Body of pancreas (tissue), 4 donors: ENCODE results near the gene RCCD1. TPM values are rescaled to one million over a fixed set of nuclear protein-coding genes. Genes with fewer than 3 reads are reported as not detected.

ENCODE experiments used
- ATAC-seq: fragments of 150-250 bp; one replicate; pipeline ENCODE4 v1.9.1; 2016
- DNase-seq, 4 donors: peaks; one replicate each; pipeline ENCODE4 v3.0.0-alpha.2; 2019
- H3K27ac ChIP-seq, 4 donors: fragments of 200-600 bp; sonication (generic); 1 replicate in 3 of 4; 2 replicates in 1 of 4; pipeline versions ENCODE4 v1.5.1 to v1.6.1; 2016 to 2019; ENCODE audit warnings: mild to moderate bottlenecking in 1 of 4, mixed read lengths in 1 of 4, moderate library complexity in 1 of 4
- H3K27me3 ChIP-seq, 2 donors: fragments of 200-600 bp; sonication (generic); one replicate each; pipeline ENCODE4 v1.6.0; 2016; ENCODE audit warnings: mild to moderate bottlenecking in 1 of 2
- H3K36me3 ChIP-seq, 2 donors: fragments of 200-600 bp; sonication (generic); replicated peaks in 1 of 2; 2 replicates each; pipeline ENCODE4 v1.5.1; 2016; ENCODE audit warnings: low read depth in 2 of 2; ENCODE audit not compliant: insufficient read depth in 1 of 2
- H3K4me1 ChIP-seq: fragments of 200-600 bp; sonication (generic); one replicate; pipeline ENCODE4 v1.6.0; 2016
- H3K4me3 ChIP-seq, 2 donors: fragments of 200-600 bp; sonication (generic); 1 replicate in 1 of 2; 2 replicates in 1 of 2; pipeline ENCODE4 v1.5.1; 2016 to 2019
- H3K9me3 ChIP-seq, 3 donors: fragments of 200-600 bp; sonication (generic); 1 replicate in 2 of 3; 2 replicates in 1 of 3; pipeline ENCODE4 v1.5.1; 2016
- POLR2A ChIP-seq, 3 donors: fragments of 450-650 bp; IDR thresholded peaks; one replicate each; pipeline ENCODE4 v1.6.1; 2016; ENCODE audit warnings: antibody characterized with exemption in 3 of 3, mild to moderate bottlenecking in 2 of 3
- WGBS, 2 donors: methylation state at CpG; one replicate each; pipeline ENCODE4 v1.1.5; 2017; 5-methylcytosine and 5-hydroxymethylcytosine counted together
- intact Hi-C: fragments of 100-400 bp; cut with DNase I; formaldehyde crosslinking; loops from one replicate; pipeline ENCODE4 v1.15.1; 2023
- total RNA-seq, 2 donors: library from RNA; depleted of rRNA; stranded (reverse); fragments of >200 nt; gene quantifications; one replicate each; pipeline ENCODE4 v1.1.0, GENCODE V29; 2016
- TF ChIP-seq, protein P1 (sequence below), 7 experiments: fragments of 450-650 bp in 4 of 7; fragments of 200-600 bp in 3 of 7; sonication (generic) in 3 of 7; IDR thresholded peaks; one replicate each; pipeline ENCODE4 v1.5.1; 2016 to 2019; ENCODE audit warnings: antibody characterized with exemption in 7 of 7

The RCCD1 gene
- total RNA-seq, 2 donors from 2014 or later: 13.7 to 21.4 TPM

GRCh38 chr15:90948506-90948905 lies 6.2 kb upstream of the RCCD1 start:
- Histone ChIP-seq H3K27me3 (no peaks in the 10 kb centered on the region), H3K27ac (no peak overlapping the region), H3K4me3 (no peak overlapping the region), H3K36me3 (peaks cover 17 to 45% of the 10 kb centered on the region in 2 donors), H3K4me1 (no peaks in the 10 kb centered on the region), H3K9me3 (no peaks in the 10 kb centered on the region)
- no peak for ATAC-seq
- intact Hi-C loops: no loop called here
- WGBS, 2 donors: 95 to 98% methylated on average over 8 of the region's 8 CpGs
- TF ChIP-seq, protein P1, sequence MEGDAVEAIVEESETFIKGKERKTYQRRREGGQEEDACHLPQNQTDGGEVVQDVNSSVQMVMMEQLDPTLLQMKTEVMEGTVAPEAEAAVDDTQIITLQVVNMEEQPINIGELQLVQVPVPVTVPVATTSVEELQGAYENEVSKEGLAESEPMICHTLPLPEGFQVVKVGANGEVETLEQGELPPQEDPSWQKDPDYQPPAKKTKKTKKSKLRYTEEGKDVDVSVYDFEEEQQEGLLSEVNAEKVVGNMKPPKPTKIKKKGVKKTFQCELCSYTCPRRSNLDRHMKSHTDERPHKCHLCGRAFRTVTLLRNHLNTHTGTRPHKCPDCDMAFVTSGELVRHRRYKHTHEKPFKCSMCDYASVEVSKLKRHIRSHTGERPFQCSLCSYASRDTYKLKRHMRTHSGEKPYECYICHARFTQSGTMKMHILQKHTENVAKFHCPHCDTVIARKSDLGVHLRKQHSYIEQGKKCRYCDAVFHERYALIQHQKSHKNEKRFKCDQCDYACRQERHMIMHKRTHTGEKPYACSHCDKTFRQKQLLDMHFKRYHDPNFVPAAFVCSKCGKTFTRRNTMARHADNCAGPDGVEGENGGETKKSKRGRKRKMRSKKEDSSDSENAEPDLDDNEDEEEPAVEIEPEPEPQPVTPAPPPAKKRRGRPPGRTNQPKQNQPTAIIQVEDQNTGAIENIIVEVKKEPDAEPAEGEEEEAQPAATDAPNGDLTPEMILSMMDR (IDR thresholded peaks at IDR 0.05): no peak
- no peak for TF ChIP-seq POLR2A (IDR thresholded peaks at IDR 0.05)
- DNase-seq: no peak

DNA sequence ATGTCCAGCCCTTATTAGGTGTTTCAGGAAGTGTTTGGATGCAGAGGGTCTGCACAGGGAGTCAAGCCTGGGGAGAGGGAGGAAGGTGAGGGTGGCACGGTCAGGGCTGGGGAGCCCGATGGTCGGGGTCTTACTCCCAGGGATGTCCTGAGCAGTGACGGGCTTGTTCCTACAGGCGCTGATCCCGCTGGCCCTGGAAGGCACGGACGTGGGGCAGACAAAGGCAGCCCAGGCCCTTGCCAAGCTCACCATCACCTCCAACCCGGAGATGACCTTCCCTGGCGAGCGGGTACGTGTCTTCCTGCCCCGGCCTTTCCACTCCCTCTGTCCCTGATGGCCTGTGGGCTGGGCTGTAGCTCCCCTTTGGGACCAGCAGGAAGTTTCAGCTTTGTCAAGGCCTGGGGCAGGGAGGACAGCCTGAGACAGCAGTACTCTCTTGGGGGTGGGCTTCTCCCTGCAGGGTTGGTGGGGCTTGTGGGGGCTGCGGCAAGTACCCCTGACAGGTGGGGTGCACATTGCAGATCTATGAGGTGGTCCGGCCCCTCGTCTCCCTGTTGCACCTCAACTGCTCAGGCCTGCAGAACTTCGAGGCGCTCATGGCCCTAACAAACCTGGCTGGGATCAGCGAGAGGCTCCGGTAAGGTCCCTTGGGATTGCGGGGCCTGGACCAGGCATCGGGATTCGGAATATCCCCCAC lies 4.6 kb upstream of the RCCD1 start:
- no peak for TF ChIP-seq POLR2A (IDR thresholded peaks at IDR 0.05)
- TF ChIP-seq, protein P1 (IDR thresholded peaks at IDR 0.05): no peak
- Histone ChIP-seq H3K27ac (no peak overlapping the region), H3K9me3 (no peaks in the 10 kb centered on the region), H3K4me1 (peaks cover 5% of the 10 kb centered on the region), H3K27me3 (no peaks in the 10 kb centered on the region), H3K36me3 (peaks cover 12 to 35% of the 10 kb centered on the region in 2 donors), H3K4me3 (no peak overlapping the region)
- ATAC-seq: no peak
- WGBS, 2 donors: 91% methylated on average over 20 of the region's 23 CpGs; no CpG with 5 or more reads in 1 of the 2 donors
- no peak for DNase-seq
- intact Hi-C loops: loop anchor here (5.0 kb wide), 1 partner anchor 92 kb away; no protein-coding TSS in a partner anchor

- no peak for ATAC-seq
- WGBS, 2 donors: 88 to 100% methylated on average over 2 to 6 of the region's 6 CpGs
- Histone ChIP-seq H3K4me1 (peaks cover 11% of the 10 kb centered on the region), H3K27me3 (no peaks in the 10 kb centered on the region), H3K36me3 (peaks cover 11 to 34% of the 10 kb centered on the region in 2 donors), H3K27ac (no peak overlapping the region), H3K9me3 (no peaks in the 10 kb centered on the region), H3K4me3 (no peak overlapping the region)
- intact Hi-C loops: loop anchor here (5.0 kb wide), 1 partner anchor 92 kb away; no protein-coding TSS in a partner anchor
- DNase-seq: no peak
- no peak for TF ChIP-seq POLR2A (IDR thresholded peaks at IDR 0.05)
- TF ChIP-seq, protein P1 (IDR thresholded peaks at IDR 0.05): no peak
Observed at GRCh38 chr15:90950676-90951075, 4.0 kb upstream of the RCCD1 start.

- Histone ChIP-seq H3K4me1 (peaks cover 30% of the 10 kb centered on the region), H3K27ac (no peak overlapping the region), H3K36me3 (peaks cover 3 to 23% of the 10 kb centered on the region in 2 donors), H3K9me3 (no peaks in the 10 kb centered on the region), H3K4me3 (no peak overlapping the region), H3K27me3 (no peaks in the 10 kb centered on the region)
- TF ChIP-seq POLR2A (IDR thresholded peaks at IDR 0.05): no peak
- TF ChIP-seq, protein P1 (IDR thresholded peaks at IDR 0.05): no peak
- intact Hi-C loops: loop anchor here (5.0 kb wide), 1 partner anchor 89 kb away; no protein-coding TSS in a partner anchor
- WGBS, 2 donors: 90 to 92% methylated on average over 2 to 14 of the region's 14 CpGs
- ATAC-seq (no peak), DNase-seq (no peak)
Observed at GRCh38 chr15:90952901-90953677, 1.6 kb upstream of the RCCD1 start.
